ENCODE results near the gene ARHGAP42.
"Not testable (repeated sequence)": the region's sequence is repeated elsewhere in the genome, so short reads cannot be mapped to it uniquely, and the experiment has no call there.

Gene ARHGAP42

DNA sequence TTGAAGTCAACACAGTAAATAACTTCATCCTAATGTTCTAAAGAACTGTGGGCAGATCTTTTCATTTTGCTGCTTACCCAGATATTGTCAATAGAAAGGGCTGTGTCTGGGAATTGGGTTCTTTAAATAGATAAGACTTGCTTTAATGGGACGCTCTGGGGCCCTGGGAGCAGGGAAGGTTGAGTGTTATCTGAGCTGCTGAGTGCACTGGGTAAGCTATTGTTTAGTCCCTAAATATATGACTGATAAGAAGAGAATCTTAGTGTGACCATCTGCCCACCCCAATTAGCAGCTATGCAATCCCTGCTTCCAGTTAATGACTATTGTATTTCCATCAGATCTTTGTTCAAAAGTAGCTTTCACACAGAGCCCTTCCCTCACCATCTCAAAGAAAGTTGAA is 44.4 kb downstream of the ARHGAP42 start:
- no peak for DNase-seq

DNA sequence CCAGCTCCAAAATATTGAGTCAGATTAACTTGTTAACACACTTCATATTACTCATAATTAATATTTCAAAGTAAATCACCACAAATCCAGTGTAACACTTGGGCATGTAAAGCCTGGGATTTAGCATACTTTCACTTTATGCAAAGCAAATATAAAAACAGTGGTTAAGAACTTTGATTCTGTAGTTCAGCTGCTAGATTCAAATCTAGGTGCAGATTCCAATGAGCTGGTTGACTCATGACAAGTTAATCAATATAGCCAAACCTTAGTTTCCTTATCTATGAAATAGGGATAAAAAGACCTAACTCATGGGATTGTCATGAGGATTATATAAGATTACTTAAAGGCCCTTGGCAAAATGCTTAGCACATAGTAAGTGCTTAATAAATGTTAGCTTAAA is 45.9 kb downstream of the ARHGAP42 start:
- DNase-seq, result no peak

DNA sequence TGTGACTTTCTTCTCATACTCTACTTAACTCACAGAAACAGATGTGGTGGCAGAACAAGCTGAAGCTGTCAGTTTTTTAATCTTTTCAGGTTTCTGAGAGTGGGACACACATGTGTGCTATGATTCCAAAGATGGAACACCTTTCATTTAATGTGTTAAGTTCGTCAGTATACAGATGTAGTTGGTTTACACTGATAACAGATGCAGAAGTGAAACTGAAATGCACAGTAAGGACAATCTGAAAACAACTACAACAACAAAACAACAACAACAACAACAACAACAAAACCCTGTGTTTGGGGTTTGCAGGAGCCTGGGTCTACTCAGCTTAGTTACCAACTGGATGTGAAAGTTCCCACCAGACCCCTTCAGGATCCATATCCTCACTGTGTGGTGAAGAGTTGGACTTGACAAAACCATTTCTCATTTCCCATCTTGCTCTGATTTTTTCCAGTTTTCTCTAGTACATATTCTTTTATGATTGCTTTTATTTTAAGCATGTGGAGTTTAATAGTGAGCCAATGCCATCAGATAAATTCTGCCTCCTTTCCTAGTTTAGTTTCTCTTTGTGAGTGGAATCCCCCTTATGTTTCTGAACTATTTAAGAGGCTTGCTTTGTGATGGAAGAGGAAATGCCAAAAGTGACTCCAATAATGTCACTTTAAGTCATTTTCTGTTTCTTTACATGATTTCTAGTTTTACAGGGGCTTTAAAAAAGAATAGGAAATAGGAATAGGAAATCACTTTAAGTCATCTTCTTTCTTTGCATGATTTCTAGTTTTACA is 47.8 kb downstream of the ARHGAP42 start:
- no peak for DNase-seq

DNA sequence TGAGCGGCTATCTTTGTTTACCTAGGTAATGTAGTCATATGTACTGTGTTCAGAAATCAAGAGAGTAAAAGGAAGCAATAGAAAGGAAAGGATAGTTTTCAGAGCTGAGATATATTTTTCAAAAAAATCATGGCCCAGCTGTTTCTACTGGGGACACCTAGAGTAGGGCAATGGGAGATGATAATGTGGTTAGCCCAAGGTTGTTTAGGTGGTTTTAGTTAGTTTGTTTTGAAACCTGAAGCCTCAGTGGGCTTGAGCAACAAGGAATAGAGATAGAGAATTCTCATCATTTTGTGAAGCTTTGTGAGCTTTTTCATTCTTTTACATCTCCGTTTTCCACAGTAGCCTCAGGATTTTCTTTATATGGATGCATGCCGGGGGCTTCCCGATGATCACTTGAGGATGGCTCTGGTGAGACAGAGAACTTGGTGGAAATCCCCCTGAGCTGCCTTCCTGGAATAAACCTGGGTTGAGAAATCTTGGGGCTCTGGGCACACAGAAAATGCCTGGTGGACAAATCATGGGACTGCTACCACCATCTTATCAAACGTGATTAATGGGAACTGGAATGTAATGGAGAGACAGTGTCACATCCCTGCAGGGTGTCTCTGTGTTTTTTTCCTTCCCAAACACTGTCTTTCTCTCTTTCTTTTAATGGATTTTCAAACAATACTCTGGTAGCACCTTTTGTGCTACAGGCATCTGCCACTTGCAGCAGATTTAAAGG is 49.0 kb downstream of the ARHGAP42 start:
- no peak for DNase-seq

DNA sequence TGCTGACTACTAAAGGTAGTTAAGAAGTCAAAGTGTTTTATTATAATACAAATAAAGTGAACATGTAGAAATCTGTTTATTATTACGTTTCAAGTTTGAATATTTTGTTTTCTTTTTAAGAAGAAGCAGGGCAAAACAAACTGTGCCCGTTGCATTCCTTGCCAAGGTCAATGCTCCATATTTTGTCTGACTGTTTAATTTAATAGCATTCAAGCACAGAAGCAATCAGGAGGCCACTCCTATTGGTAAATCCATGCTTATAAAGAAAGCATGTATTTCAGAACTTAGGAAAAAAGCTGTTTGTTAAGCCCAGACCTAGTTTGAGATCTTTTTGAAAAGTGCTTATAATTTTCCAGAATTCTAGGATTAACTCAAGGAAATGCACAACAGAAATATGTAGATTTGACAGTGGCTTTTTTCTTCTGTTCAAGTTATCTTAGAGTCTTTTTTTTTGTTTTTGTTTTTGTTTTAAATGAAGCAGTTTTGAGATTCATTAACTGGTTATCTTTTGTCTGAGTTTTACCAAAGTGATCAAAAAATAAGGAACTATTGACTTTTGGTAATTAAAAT is 51.7 kb downstream of the ARHGAP42 start:
- no peak for DNase-seq

DNA sequence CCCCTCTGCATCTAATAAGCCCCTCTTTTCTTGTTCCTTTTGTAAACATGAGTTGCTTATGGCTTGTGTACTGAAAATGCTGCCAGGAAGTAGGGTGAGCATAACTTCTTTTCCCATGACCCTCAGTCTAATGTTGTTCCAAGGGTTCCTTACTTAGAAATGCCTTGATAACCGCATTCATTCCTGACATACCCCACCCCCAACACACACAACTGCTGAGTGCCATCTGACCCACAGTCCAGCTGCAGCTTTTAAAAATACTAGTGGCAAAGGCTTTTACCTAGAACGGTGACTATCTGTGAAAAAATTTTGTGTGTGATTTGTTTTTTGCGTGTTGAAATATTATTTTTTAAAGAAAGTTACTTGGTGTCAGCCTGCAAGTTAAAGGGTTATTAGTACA is 52.6 kb downstream of the ARHGAP42 start:
- DNase-seq, result no peak

DNA sequence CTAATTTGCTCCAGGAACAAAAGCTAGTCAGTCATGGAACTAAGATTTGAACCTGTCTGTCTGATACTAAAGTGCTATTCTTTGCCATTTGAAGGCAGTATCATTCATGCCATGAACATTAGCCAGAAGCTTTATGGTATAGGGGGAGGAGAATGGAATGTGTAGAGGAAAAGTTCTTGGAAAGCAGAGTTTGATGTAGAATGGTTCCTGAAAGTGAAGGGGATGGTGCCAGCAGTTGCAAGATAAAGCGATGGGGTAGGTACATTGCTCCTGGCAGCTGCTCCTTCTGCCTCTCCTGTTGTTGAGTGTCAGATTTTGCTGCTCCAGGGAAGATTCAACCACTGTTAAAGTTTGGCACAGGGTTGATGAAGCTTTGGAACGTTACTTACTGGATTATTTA is 53.4 kb downstream of the ARHGAP42 start:
- no peak for DNase-seq

DNA sequence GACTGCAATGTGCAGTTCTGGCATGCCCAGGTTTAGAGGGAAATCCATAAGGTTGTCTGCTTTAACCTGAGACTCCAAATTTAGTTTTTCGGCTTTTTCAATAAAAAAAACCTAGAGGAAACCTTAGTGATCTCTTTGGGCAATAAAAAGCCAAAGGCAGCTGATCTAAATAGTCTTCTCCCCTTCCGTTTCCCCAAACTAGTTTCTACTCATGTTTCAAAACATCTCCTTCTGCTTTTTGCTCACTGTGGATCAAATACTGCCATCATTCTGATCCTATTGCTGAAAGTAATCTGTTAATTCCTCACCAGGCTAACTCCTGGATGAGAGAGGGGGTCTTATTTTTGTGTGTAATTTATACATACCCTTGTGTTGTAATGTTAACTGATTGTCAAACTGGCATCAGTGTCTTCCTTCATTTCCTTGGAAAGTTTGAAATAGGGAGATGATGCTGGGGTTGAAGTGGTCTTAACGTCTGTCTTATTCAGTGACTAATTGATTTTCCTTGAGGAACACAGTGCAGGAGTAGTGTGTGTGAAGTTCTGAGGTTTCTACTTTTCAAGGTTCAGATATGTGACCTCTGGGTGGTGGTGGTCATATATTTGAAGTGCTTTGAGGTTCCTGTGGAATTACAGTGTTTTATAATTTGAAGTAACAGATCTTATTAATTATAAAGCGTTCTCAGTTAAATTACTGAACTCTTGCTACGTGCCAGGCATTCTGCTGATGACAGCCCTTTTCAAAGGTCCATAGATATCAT is 55.0 kb downstream of the ARHGAP42 start:
- DNase-seq, result no peak

DNA sequence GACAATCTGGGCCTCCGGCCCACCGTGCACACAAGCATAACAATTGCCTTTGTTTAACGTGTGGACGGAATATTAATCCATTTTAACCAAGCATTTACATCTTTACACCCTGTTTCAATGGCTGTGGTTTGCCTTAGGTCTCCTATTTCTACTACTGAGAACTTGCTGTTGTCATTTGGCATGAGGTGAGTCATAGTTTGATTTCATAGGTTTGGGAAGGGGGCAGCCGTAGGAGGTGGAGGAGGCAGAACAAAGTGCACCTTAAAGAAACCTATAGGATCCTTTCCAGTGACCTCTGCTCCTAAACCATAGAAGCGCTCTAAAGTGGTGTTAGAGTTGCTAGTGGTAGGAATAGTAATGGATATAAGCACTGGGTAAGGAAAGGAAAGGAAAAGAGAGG is 59.4 kb downstream of the ARHGAP42 start:
- DNase-seq, result no peak

DNA sequence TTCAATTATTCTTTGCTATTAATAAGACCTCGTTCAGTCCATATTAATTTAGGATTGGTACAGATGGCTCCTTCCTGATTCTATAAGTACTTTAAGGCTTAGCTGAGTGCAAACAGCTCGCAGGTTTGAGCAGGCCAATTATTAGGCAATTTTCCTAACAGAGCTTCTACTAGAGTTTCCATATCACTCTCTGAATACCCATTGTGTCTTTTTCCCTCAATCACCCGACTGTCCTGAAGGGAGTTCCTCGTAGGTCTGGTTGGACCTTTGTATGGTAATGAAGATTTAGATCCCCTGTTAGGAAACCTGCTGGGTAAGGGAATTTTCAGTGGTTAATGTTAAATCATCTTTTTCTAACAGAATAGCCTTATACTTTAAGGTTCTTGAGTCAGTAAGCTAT is 61.1 kb downstream of the ARHGAP42 start:
- DNase-seq, result no peak

DNA sequence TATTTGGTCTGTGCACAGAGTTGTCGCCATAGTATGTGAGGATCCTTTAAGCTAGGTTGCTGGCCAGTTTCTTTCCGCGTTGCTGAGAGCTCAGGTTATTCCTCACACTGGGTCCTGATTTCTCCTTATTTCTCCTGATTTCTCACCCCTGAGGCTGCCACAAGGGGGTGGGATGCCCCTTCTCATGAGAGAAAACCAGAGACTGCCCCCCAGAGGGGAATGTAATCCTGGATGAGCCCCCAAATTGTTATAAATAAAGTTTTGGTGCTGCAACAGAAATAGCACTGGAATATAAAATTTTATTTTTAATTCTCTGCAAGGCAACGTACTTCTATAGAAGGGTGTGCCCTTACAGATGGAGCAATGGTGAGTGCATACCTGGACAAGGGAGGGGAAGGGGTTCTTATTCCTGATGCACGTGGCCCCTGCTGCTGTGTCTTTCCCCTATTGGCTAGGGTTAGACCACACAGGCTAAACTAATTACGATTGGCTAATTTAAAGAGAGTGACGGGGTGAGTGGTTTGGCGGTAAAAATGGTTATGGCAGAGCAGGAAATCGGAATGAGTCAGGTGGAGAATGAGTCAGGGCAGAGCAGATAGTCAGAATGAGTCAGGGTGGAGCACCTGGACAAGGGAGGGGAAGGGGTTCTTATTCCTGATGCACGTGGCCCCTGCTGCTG is 62.9 kb downstream of the ARHGAP42 start:
- not testable (repeated sequence) for DNase-seq

DNA sequence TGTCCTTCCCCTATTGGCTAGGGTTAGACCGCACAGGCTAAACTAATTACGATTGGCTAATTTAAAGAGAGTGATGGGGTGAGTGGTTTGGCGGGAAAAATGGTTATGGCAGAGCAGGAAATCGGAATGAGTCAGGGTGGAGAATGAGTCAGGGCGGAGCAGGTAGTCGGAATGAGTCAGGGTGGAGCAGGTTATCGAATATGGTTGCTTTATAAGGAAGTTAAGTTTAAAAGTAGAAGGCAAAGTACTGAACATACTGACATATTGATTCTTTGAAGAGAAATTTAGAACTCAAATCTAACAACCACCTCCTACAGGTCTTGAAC is 63.4 kb downstream of the ARHGAP42 start:
- not testable (repeated sequence) for DNase-seq

DNA sequence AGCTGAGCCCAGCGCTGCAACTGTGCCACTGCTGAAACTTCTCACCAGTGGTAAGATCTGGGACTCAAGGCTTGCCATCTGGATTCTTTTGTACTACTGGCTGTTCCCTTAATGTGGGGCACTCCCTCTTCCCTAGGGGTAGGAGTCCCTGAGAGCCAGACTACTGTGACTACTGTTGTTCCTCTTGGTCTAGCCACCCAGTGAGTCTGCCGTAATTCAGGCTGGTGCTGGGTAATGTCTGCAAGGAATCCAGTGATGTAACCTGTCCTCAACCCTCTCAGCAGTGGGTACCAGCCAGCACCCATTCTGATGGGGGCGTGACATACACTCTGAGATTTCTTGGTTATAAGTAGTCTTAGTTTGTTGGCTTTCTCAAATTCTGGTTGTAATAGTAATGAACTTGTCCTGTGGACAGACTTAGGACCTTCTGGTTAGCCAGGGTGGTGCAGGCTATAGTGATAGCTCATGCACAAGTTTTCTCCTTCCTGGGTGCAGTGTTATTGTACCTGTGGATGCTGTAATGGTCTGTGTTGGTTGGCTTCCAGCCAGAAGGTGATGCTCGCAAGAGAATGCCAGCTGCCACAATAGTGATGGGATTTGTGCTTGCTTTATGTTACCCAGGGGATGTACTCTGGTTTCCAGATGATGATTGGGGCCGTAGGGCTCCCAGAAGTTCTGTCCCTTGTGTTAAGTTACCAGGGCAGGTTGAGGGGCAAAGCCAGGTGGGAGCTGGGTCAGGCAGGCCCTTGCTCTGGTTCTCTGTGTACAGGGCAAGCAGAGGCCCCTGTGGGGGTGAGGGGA is 65.5 kb downstream of the ARHGAP42 start:
- DNase-seq, result no peak

DNA sequence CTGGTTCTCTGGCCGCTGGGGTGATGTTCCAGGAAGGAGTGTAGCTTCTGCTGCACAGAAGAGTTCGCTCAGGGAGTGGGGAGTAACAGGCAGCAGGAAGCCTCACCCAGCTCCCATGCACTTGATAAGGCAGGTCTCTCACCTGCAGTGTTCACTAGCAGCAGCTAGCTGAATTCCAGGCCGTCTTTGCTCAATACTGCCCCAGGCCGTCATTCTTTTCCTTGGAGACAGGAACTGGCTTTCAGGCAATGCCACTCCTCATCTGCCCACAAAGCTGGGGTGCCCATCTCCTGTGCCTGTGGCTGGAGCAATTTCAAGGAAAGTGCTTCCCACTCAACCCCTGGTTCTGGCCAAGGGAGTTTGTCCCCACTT is 66.1 kb downstream of the ARHGAP42 start:
- no peak for DNase-seq

DNA sequence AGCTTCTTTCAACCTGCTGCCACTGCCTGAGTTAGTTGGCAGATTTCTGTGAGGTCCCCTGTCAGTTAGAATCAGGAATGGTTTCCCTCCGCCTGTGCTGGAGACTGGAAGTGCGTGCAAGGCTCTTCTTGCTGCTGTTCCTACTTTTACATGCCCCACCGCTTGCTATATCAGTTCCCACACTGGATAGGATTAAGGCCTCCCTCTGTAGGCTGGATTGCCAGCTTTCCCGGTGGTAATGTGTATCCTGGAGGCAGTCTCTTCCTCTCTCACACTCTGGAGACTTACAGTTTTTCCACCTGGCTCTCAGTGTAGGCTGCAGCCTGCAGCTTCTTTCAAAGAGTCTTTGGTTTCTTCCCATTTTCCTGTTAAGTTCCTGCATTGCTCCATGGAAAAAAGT is 66.5 kb downstream of the ARHGAP42 start:
- DNase-seq, result no peak

DNA sequence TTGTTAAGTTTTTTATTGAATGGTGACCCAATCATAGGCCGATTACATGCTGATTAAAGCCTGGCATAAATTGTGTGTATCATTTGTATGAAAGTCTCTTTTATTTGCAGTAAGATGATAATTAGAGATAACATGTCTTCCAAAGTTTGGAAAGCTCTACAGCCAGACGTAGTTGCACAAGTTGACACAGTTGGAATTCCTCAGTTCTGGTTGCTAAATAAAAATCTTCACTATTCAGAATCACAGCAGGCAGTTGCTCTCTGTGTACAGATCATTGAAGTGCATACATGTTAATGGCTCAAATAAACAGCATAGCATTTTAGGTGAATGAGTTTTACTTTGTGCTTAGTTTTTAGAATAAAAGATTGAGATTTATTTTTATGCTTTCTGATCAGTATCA is 69.5 kb downstream of the ARHGAP42 start:
- no peak for DNase-seq

DNA sequence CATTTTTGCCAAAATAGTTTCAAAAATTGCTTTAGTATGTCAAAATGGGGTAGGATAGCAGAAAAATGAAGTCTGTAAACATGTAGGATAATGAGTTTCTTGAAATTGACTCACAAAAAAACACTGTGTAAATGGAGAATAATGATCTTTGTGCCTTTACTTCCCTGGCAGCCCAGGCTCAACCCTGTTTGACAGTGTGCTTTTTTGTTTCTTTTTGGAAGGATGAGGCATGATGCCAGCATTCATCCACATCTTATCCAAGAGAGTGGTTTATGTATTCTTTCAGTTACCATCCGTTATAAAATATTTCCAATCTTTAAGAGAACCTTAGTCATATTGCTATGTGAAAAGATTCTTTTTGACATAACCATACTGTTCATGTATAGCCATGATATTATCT is 70.6 kb downstream of the ARHGAP42 start:
- DNase-seq, result no peak

DNA sequence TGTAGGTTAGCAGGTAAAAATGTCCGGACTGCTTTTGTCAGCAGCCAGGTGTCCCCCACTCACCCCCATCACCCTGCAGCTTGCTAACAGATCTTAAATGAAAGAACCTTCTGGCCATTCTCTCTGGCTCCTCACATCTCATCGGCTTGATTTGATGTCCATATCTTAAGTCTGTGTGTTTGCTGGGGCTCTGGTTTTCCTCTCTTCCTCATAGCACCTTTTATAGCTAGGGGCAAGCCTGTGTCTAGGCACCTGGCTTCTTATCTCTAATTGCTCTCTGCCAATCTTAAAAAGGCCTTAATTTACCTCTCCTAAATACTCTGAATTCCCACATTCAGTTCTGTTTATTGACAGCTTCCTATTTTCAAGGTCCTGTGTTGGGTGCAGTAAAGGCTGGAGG is 72.0 kb downstream of the ARHGAP42 start:
- no peak for DNase-seq

DNA sequence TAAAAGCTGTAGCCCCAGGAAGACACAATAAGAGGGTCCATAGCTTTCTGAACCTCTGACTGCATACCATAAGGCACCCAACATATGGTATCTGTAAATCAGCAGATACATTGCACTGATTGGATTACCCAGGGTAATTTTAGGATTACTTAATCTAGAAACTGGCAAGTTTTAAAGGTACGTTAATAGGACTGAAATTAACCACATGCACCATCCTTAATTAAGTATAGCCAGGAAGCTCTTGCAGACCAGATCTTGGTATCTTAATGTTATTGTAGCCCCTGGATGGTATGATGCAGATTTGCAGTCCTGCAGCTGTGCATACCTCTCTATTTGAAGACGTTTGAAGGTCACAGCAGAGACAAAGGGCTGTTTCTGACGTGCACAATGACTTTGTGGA is 72.8 kb downstream of the ARHGAP42 start:
- no peak for DNase-seq

DNA sequence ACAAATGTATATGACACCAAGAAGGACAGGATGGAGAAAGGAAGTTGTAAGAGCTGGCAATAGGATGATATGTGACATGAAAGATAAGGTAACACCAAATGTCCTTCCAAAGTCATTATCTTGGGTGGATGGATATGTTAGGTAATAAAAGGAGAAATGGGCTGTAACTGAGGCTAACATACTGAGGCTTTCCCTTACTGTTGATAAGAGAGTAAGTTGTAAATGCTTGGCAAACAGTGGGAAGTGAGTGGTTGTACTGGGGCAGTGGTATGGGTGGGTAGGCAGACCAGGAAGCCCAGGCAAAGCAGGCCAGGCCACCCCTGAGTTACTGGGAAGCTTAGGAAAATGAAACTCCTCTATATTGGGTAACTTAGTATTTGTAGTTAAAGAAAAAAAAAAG is 73.7 kb downstream of the ARHGAP42 start:
- DNase-seq, result no peak

DNA sequence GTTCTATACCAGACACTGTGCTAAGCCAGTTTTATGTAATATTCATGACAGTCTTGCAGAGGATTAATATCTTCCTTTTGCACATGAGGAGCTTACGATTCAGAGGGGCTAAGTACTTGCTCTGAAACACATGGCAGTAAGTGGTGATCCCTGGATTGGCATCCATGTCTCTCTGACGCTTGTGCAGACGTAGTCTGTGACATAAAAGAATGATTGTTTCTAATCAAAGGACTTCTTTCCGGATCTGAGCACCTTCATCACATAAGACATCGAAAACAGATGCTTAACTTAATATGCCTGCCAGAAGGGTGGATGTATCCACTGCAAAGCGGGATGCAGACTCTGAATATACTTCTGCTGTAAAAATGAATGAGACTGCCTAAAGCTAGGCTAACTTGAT is 74.8 kb downstream of the ARHGAP42 start:
- no peak for DNase-seq

DNA sequence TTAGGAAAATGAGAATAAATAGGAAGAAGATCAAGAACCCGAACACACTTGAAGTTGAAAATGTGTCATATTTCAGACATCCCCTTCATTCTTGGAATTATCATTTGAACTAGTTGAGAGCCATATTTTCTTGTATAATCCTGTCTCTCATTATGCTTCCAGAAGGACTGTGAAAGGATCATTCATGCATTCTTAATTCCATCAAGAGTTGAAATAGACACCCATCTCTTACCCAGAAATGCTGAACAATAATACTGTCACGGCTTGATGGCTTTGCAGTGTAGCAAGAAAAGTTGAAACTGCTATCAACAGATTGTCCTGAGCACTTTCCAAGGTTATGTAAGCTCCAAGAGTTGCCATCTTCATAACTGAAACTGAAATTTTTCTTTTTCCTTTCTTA is 79.7 kb downstream of the ARHGAP42 start:
- no peak for DNase-seq
